HG02678 (cell line): ENCODE results near the gene RASGRP2.

Source experiments
- ATAC-seq: cut with Tn5 transposase; IDR thresholded peaks from one replicate; pipeline ENCODE4 v1.9.1; 2021; ENCODE audit warnings: mild to moderate bottlenecking, moderate library complexity; ENCODE audit not compliant: unreplicated experiment

The RASGRP2 gene

GRCh38 chr11:64757549-64758329, 13.8 kb upstream of the RASGRP2 start:
- no peak for ATAC-seq

- ATAC-seq = no peak
Measured at GRCh38 chr11:64755681-64756361, 11.9 kb upstream of the RASGRP2 start.

- ATAC-seq = no peak
Measured at GRCh38 chr11:64754919-64755662, 11.1 kb upstream of the RASGRP2 start.

GRCh38 chr11:64754124-64754918, 10.4 kb upstream of the RASGRP2 start:
- no peak for ATAC-seq

GRCh38 chr11:64753380-64754123, 9.6 kb upstream of the RASGRP2 start:
- no peak for ATAC-seq

- ATAC-seq = no peak
Measured at GRCh38 chr11:64753019-64753379, 9.1 kb upstream of the RASGRP2 start.

- no peak for ATAC-seq
Measured at GRCh38 chr11:64752175-64752970, 8.4 kb upstream of the RASGRP2 start.

- no peak for ATAC-seq
Measured at GRCh38 chr11:64751580-64751979, 7.6 kb upstream of the RASGRP2 start.

- no peak for ATAC-seq
Measured at GRCh38 chr11:64751136-64751535, 7.2 kb upstream of the RASGRP2 start.

GRCh38 chr11:64750361-64751054, 6.6 kb upstream of the RASGRP2 start:
- ATAC-seq = no peak

- ATAC-seq = no peak
Measured at GRCh38 chr11:64747961-64748665, 4.2 kb upstream of the RASGRP2 start.

GRCh38 chr11:64746486-64746885, 2.5 kb upstream of the RASGRP2 start:
- no peak for ATAC-seq

- ATAC-seq = no peak
Measured at GRCh38 chr11:64745521-64746328, 1.8 kb upstream of the RASGRP2 start.

GRCh38 chr11:64745189-64745520, 1.2 kb upstream of the RASGRP2 start:
- peak; percentile 32 for ATAC-seq

GRCh38 chr11:64744544-64745188, 724 bp upstream of the RASGRP2 start:
- ATAC-seq = peak; percentile 5

- no peak for ATAC-seq
Measured at GRCh38 chr11:64742889-64743590, 902 bp downstream of the RASGRP2 start.
